ENCODE measurements around the gene HID1.
"Not testable (repeated sequence)": the region's sequence is repeated elsewhere in the genome, so short reads cannot be mapped to it uniquely, and the experiment has no call there.

Gene HID1

GRCh38 chr17:74922694-74923537 is 49.6 kb downstream of the HID1 start, which contains the start of gene USH1G:
Gene USH1G (minus strand): TSS chr17:74923255. CDS start chr17:74923073, 182 bp downstream.
- DNase-seq (ENCODE audit: low spot score) = peak; percentile 35

- no peak for DNase-seq (ENCODE audit: low spot score)
Measured at GRCh38 chr17:74922172-74922571, 50.4 kb downstream of the HID1 start.

- no peak for DNase-seq (ENCODE audit: low spot score)
Measured at GRCh38 chr17:74921769-74922168, 50.8 kb downstream of the HID1 start.

- DNase-seq (ENCODE audit: low spot score) = no peak
Measured at GRCh38 chr17:74921026-74921681, 51.4 kb downstream of the HID1 start.

- no peak for DNase-seq (ENCODE audit: low spot score)
Measured at GRCh38 chr17:74920642-74921025, 51.9 kb downstream of the HID1 start.

- no peak for DNase-seq (ENCODE audit: low spot score)
Measured at GRCh38 chr17:74920306-74920620, 52.3 kb downstream of the HID1 start.

GRCh38 chr17:74919440-74920305 is 52.9 kb downstream of the HID1 start:
- no peak for DNase-seq (ENCODE audit: low spot score)

- DNase-seq (ENCODE audit: low spot score) = no peak
Measured at GRCh38 chr17:74918906-74919305, 53.7 kb downstream of the HID1 start.

GRCh38 chr17:74917430-74917829 is 55.1 kb downstream of the HID1 start:
- no peak for DNase-seq (ENCODE audit: low spot score)

GRCh38 chr17:74916851-74917199 is 55.7 kb downstream of the HID1 start:
- DNase-seq (ENCODE audit: low spot score) = no peak

GRCh38 chr17:74916136-74916850 is 56.3 kb downstream of the HID1 start:
- no peak for DNase-seq (ENCODE audit: low spot score)

- DNase-seq (ENCODE audit: low spot score) = not testable (repeated sequence)
Measured at GRCh38 chr17:74911423-74911822, 61.1 kb downstream of the HID1 start.

GRCh38 chr17:74909097-74909496 is 63.5 kb downstream of the HID1 start:
- not testable (repeated sequence) for DNase-seq (ENCODE audit: low spot score)

GRCh38 chr17:74907012-74907411 is 65.5 kb downstream of the HID1 start:
- no peak for DNase-seq (ENCODE audit: low spot score)

GRCh38 chr17:74906214-74906793 is 66.3 kb downstream of the HID1 start:
- not testable (repeated sequence) for DNase-seq (ENCODE audit: low spot score)

GRCh38 chr17:74904687-74905409 is 67.7 kb downstream of the HID1 start:
- DNase-seq (ENCODE audit: low spot score) = no peak

- DNase-seq (ENCODE audit: low spot score) = no peak
Measured at GRCh38 chr17:74903671-74904070, 68.9 kb downstream of the HID1 start.

GRCh38 chr17:74903034-74903433 is 69.5 kb downstream of the HID1 start:
- DNase-seq (ENCODE audit: low spot score) = no peak

- no peak for DNase-seq (ENCODE audit: low spot score)
Measured at GRCh38 chr17:74901353-74902135, 71.0 kb downstream of the HID1 start.

All from COLO829 (cell line).